ENCODE results near the gene DIDO1. TPM values are rescaled to one million over a fixed set of nuclear protein-coding genes. Genes with fewer than 3 reads are reported as not detected.

The DIDO1 gene
- polyA plus RNA-seq, 1 of the 3 experiments (the other 2 are of a cell fraction), result 14.7 TPM

- H3K9me3 ChIP-seq, result no peaks in the 10 kb centered on the region
- H3K27ac ChIP-seq (ENCODE audit: low read depth in 2 of 2, low read length in 1 of 2), result no peak overlapping the region
- H3K9ac ChIP-seq, result no peak overlapping the region
- H4K20me1 ChIP-seq (ENCODE audit: insufficient read depth), result peaks cover 95% of the 10 kb centered on the region
- peaks cover 49 to 68% of the 10 kb centered on the region in 2 experiments for H3K36me3 ChIP-seq (replicated peaks in 1 of 2; ENCODE audit: control insufficient read depth in 1 of 2, insufficient read depth in 2 of 2, low read length in 1 of 2)
- H2AFZ ChIP-seq (ENCODE audit: low read depth), result no peak overlapping the region
- CTCF ChIA-PET, result interaction anchor here (0.6 to 17.1 kb wide), 7 partner anchors 9 to 97 kb away, joined by 3 to 181 read pairs (median 4); partner anchors contain the start of gene DIDO1
- POLR2A ChIA-PET, result no interaction called here
- H3K79me2 ChIP-seq (ENCODE audit: insufficient read depth), result peaks cover 100% of the 10 kb centered on the region
- H3F3A ChIP-seq (replicated peaks; ENCODE audit: insufficient read depth), result peaks cover 12% of the 10 kb centered on the region
- H3K4me2 ChIP-seq, result no peak overlapping the region
- TF ChIP-seq FOXM1 (IDR thresholded peaks at IDR 0.05; ENCODE audit: low read depth) (no peak), IRF3 (IDR thresholded peaks at IDR 0.05; ENCODE audit: low read depth, low read length) (no peak), GABPA (IDR thresholded peaks at IDR 0.05; ENCODE audit: low read depth) (no peak), CTCF (IDR thresholded peaks at IDR 0.05) (no peak), TAF1 (IDR thresholded peaks at IDR 0.05; ENCODE audit: borderline replicate concordance, low read depth, low read length) (no peak), TCF12 (IDR thresholded peaks at IDR 0.05) (no peak)
- H3K4me1 ChIP-seq (ENCODE audit: control insufficient read depth in 1 of 2, insufficient read depth in 2 of 2, low read depth in 1 of 2, low read length in 1 of 2), result peaks cover 5 to 11% of the 10 kb centered on the region in 2 experiments; a peak in 2 of 4 replicates
- no peak overlapping the region for H3K4me3 ChIP-seq (ENCODE audit: low read depth in 2 of 2, low read length in 1 of 2)
- H3K27me3 ChIP-seq (ENCODE audit: insufficient read depth), result no peaks in the 10 kb centered on the region
- H3K9me2 ChIP-seq, result no peaks in the 10 kb centered on the region
- 85% methylated on average over 8 of the region's 10 CpGs for WGBS (ENCODE audit: low lambda C conversion rate)
- DNase-seq, result no peak
Measured at GRCh38 chr20:62911701-62912280, 14.5 kb downstream of the DIDO1 start.

- CTCF ChIA-PET, result interaction anchor here (0.9 to 17.1 kb wide), 5 partner anchors 10 to 98 kb away, joined by 3 to 181 read pairs (median 13); partner anchors contain the start of gene DIDO1
- POLR2A ChIA-PET, result no interaction called here
- Histone ChIP-seq H2AFZ (ENCODE audit: low read depth) (no peak overlapping the region), H3K9ac (no peak overlapping the region), H3K4me2 (no peak overlapping the region), H3K36me3 (replicated peaks in 1 of 2; ENCODE audit: control insufficient read depth in 1 of 2, insufficient read depth in 2 of 2, low read length in 1 of 2) (peaks cover 58 to 76% of the 10 kb centered on the region in 2 experiments), H3K4me1 (ENCODE audit: control insufficient read depth in 1 of 2, insufficient read depth in 2 of 2, low read depth in 1 of 2, low read length in 1 of 2) (peaks cover 5 to 10% of the 10 kb centered on the region in 2 experiments; a peak in 2 of 4 replicates), H3K27ac (ENCODE audit: low read depth in 2 of 2, low read length in 1 of 2) (no peak overlapping the region), H3F3A (replicated peaks; ENCODE audit: insufficient read depth) (peaks cover 17% of the 10 kb centered on the region), H4K20me1 (ENCODE audit: insufficient read depth) (peaks cover 95% of the 10 kb centered on the region), H3K9me3 (no peaks in the 10 kb centered on the region), H3K79me2 (ENCODE audit: insufficient read depth) (peaks cover 100% of the 10 kb centered on the region), H3K4me3 (ENCODE audit: low read depth in 2 of 2, low read length in 1 of 2) (no peak overlapping the region), H3K9me2 (no peaks in the 10 kb centered on the region), H3K27me3 (ENCODE audit: insufficient read depth) (no peaks in the 10 kb centered on the region)
- DNase-seq, result no peak
- WGBS (ENCODE audit: low lambda C conversion rate), result 96% methylated on average over 38 of the region's 45 CpGs
- no peak for TF ChIP-seq MEF2A (IDR thresholded peaks at IDR 0.05; ENCODE audit: borderline replicate concordance, low read depth)
- TF ChIP-seq PBX3 (IDR thresholded peaks at IDR 0.05), result no peak
- no peak for TF ChIP-seq TAF1 (IDR thresholded peaks at IDR 0.05; ENCODE audit: borderline replicate concordance, low read depth, low read length)
- no peak for TF ChIP-seq JUND (IDR thresholded peaks at IDR 0.05)
- no peak for TF ChIP-seq RFX5 (IDR thresholded peaks at IDR 0.05; ENCODE audit: low read length)
- TF ChIP-seq FOXM1 (IDR thresholded peaks at IDR 0.05; ENCODE audit: low read depth), result no peak
- no peak for TF ChIP-seq FOSL2 (IDR thresholded peaks at IDR 0.05; ENCODE audit: borderline replicate concordance, low read depth)
- no peak for TF ChIP-seq MXI1 (IDR thresholded peaks at IDR 0.05; ENCODE audit: low read depth, low read length)
- TF ChIP-seq ELF1 (IDR thresholded peaks at IDR 0.05), result no peak
- TF ChIP-seq GABPA (IDR thresholded peaks at IDR 0.05; ENCODE audit: low read depth), result no peak
- no peak for TF ChIP-seq USF2 (IDR thresholded peaks at IDR 0.05; ENCODE audit: borderline replicate concordance, low read depth, low read length)
- no peak for TF ChIP-seq FOXJ3 (CRISPR knock-in tag; IDR thresholded peaks at IDR 0.05)
- no peak for TF ChIP-seq ZBTB33 (IDR thresholded peaks at IDR 0.05; ENCODE audit: borderline replicate concordance, low read depth)
- TF ChIP-seq TEAD4 (IDR thresholded peaks at IDR 0.05; ENCODE audit: borderline replicate concordance, insufficient read depth), result no peak
- TF ChIP-seq RXRA (IDR thresholded peaks at IDR 0.05; ENCODE audit: borderline replicate concordance, low read depth), result no peak
Measured at GRCh38 chr20:62910777-62911497, 15.4 kb downstream of the DIDO1 start.
